NOMO-1 (cell line): ENCODE results near the gene PAIP2.
"Not testable (repeated sequence)": the region's sequence is repeated elsewhere in the genome, so short reads cannot be mapped to it uniquely, and the experiment has no call there.

ENCODE experiments used
- DNase-seq, 2 experiments: peaks; one replicate each; lab custom pipeline; 2025; ENCODE audit not compliant: unreplicated experiment in 2 of 2; lab: John Stamatoyannopoulos, UW

The PAIP2 gene

GRCh38 chr5:139407517-139407916, 65.9 kb downstream of the PAIP2 start:
- DNase-seq = peak; percentile 58 to 78

- DNase-seq = no peak
Observed at GRCh38 chr5:139408191-139408590, 66.5 kb downstream of the PAIP2 start.

GRCh38 chr5:139409116-139409515, 67.5 kb downstream of the PAIP2 start:
- not testable (repeated sequence) for DNase-seq

- no peak for DNase-seq
Observed at GRCh38 chr5:139410121-139410992, 68.7 kb downstream of the PAIP2 start.

- DNase-seq = no peak
Observed at GRCh38 chr5:139410993-139411828, 69.6 kb downstream of the PAIP2 start.

- no peak for DNase-seq
Observed at GRCh38 chr5:139413153-139413552, 71.5 kb downstream of the PAIP2 start.

- DNase-seq = no peak
Observed at GRCh38 chr5:139413963-139414362, 72.3 kb downstream of the PAIP2 start.

- DNase-seq = no peak
Observed at GRCh38 chr5:139414581-139415130, 73.0 kb downstream of the PAIP2 start.

GRCh38 chr5:139415221-139415861, 73.7 kb downstream of the PAIP2 start:
- DNase-seq = no peak

- DNase-seq = no peak
Observed at GRCh38 chr5:139415869-139416268, 74.2 kb downstream of the PAIP2 start.

GRCh38 chr5:139416651-139417050, 75.0 kb downstream of the PAIP2 start:
- DNase-seq = no peak

GRCh38 chr5:139417214-139417613, 75.6 kb downstream of the PAIP2 start:
- DNase-seq = peak in 1 of 2 experiments; percentile 5

- no peak for DNase-seq
Observed at GRCh38 chr5:139418793-139419192, 77.1 kb downstream of the PAIP2 start.
